ENCODE measurements around the gene NT5C.

NT5C gene

GRCh38 chr17:75114552-75115314 is 16.8 kb downstream of the NT5C start:
- H3K4me1 Mint-ChIP-seq (ENCODE audit: low read depth): peaks cover 33% of the 10 kb centered on the region
- H3K27ac Mint-ChIP-seq: peak overlapping the region; percentile 85
- peak overlapping the region; percentile 77 for H3K4me3 Mint-ChIP-seq
- H3K27me3 Mint-ChIP-seq: no peaks in the 10 kb centered on the region
- peaks cover 39% of the 10 kb centered on the region for H3K36me3 Mint-ChIP-seq (ENCODE audit: low read depth)
- DNase-seq: no peak
- no peaks in the 10 kb centered on the region for H3K9me3 Mint-ChIP-seq

- Mint-ChIP-seq H3K36me3 (ENCODE audit: low read depth) (peaks cover 38% of the 10 kb centered on the region), H3K4me1 (ENCODE audit: low read depth) (peaks cover 36% of the 10 kb centered on the region), H3K27me3 (no peaks in the 10 kb centered on the region), H3K4me3 (peak overlapping the region; percentile 77), H3K27ac (peak overlapping the region; percentile 85), H3K9me3 (no peaks in the 10 kb centered on the region)
- peak; percentile 88 for DNase-seq
Measured at GRCh38 chr17:75113798-75114551, 17.6 kb downstream of the NT5C start.

GRCh38 chr17:75111777-75112335 is 19.7 kb downstream of the NT5C start:
- Mint-ChIP-seq H3K4me3 (peak overlapping the region; percentile 90), H3K27me3 (no peaks in the 10 kb centered on the region), H3K9me3 (no peaks in the 10 kb centered on the region), H3K36me3 (ENCODE audit: low read depth) (peaks cover 28% of the 10 kb centered on the region), H3K4me1 (ENCODE audit: low read depth) (peaks cover 42% of the 10 kb centered on the region), H3K27ac (peak overlapping the region; percentile 56)
- DNase-seq: no peak

GRCh38 chr17:75110234-75110937 is 21.2 kb downstream of the NT5C start:
- Mint-ChIP-seq H3K27me3 (no peaks in the 10 kb centered on the region), H3K27ac (peak overlapping the region; percentile 90), H3K36me3 (ENCODE audit: low read depth) (peaks cover 22% of the 10 kb centered on the region), H3K9me3 (no peaks in the 10 kb centered on the region), H3K4me1 (ENCODE audit: low read depth) (peaks cover 42% of the 10 kb centered on the region), H3K4me3 (peak overlapping the region; percentile 90)
- peak; percentile 53 for DNase-seq

- H3K9me3 Mint-ChIP-seq: no peaks in the 10 kb centered on the region
- peak within 1 kb of the TSS; percentile 90 for H3K4me3 Mint-ChIP-seq
- H3K36me3 Mint-ChIP-seq (ENCODE audit: low read depth): peaks cover 17% of the 10 kb centered on the region
- peak; percentile 97 for DNase-seq
- no peaks in the 10 kb centered on the region for H3K27me3 Mint-ChIP-seq
- H3K4me1 Mint-ChIP-seq (ENCODE audit: low read depth): peaks cover 36% of the 10 kb centered on the region
- H3K27ac Mint-ChIP-seq: peak within 1 kb of the TSS; percentile 94
Measured at GRCh38 chr17:75109407-75110233, 21.9 kb downstream of the NT5C start, which contains the start of gene ARMC7. Gene ARMC7 (plus strand): TSS chr17:75109969. CDS start chr17:75110289, 320 bp downstream.

- DNase-seq: peak; percentile 53
- Mint-ChIP-seq H3K4me3 (peak overlapping the region; percentile 90), H3K9me3 (no peaks in the 10 kb centered on the region), H3K4me1 (ENCODE audit: low read depth) (peaks cover 30% of the 10 kb centered on the region), H3K36me3 (ENCODE audit: low read depth) (peaks cover 11% of the 10 kb centered on the region), H3K27ac (peak overlapping the region; percentile 79), H3K27me3 (no peaks in the 10 kb centered on the region)
Measured at GRCh38 chr17:75109046-75109406, 22.5 kb downstream of the NT5C start.

- Mint-ChIP-seq H3K4me3 (peak overlapping the region; percentile 90), H3K27ac (no peak overlapping the region), H3K9me3 (no peaks in the 10 kb centered on the region), H3K27me3 (no peaks in the 10 kb centered on the region), H3K4me1 (ENCODE audit: low read depth) (peaks cover 27% of the 10 kb centered on the region), H3K36me3 (ENCODE audit: low read depth) (peaks cover 10% of the 10 kb centered on the region)
- DNase-seq: no peak
Measured at GRCh38 chr17:75108193-75108592, 23.3 kb downstream of the NT5C start.

- Mint-ChIP-seq H3K27ac (no peak overlapping the region), H3K36me3 (ENCODE audit: low read depth) (peaks cover 3% of the 10 kb centered on the region), H3K4me1 (ENCODE audit: low read depth) (peaks cover 11% of the 10 kb centered on the region), H3K9me3 (no peaks in the 10 kb centered on the region), H3K27me3 (no peaks in the 10 kb centered on the region), H3K4me3 (no peak overlapping the region)
- no peak for DNase-seq
Measured at GRCh38 chr17:75105126-75106080, 26.1 kb downstream of the NT5C start.

GRCh38 chr17:75103601-75104554 is 27.7 kb downstream of the NT5C start:
- H3K36me3 Mint-ChIP-seq (ENCODE audit: low read depth): peaks cover 1% of the 10 kb centered on the region
- H3K4me3 Mint-ChIP-seq: no peak overlapping the region
- H3K9me3 Mint-ChIP-seq: no peaks in the 10 kb centered on the region
- no peaks in the 10 kb centered on the region for H3K27me3 Mint-ChIP-seq
- H3K27ac Mint-ChIP-seq: peak overlapping the region; percentile 55
- H3K4me1 Mint-ChIP-seq (ENCODE audit: low read depth): peaks cover 5% of the 10 kb centered on the region
- DNase-seq: no peak

GRCh38 chr17:75102385-75102821 is 29.1 kb downstream of the NT5C start:
- no peaks in the 10 kb centered on the region for H3K27me3 Mint-ChIP-seq
- H3K27ac Mint-ChIP-seq: no peak overlapping the region
- no peak overlapping the region for H3K4me3 Mint-ChIP-seq
- H3K4me1 Mint-ChIP-seq (ENCODE audit: low read depth): no peaks in the 10 kb centered on the region
- DNase-seq: no peak
- no peaks in the 10 kb centered on the region for H3K9me3 Mint-ChIP-seq
- H3K36me3 Mint-ChIP-seq (ENCODE audit: low read depth): peaks cover 1% of the 10 kb centered on the region

- Mint-ChIP-seq H3K4me1 (ENCODE audit: low read depth) (peaks cover 3% of the 10 kb centered on the region), H3K27ac (no peak overlapping the region)
Measured at GRCh38 chr17:75099881-75100595, 31.5 kb downstream of the NT5C start.

More at GRCh38 chr17:75099881-75100595, 31.5 kb downstream of the NT5C start:
- Mint-ChIP-seq H3K36me3 (ENCODE audit: low read depth) (no peaks in the 10 kb centered on the region), H3K9me3 (no peaks in the 10 kb centered on the region), H3K4me3 (no peak overlapping the region), H3K27me3 (no peaks in the 10 kb centered on the region)
- DNase-seq: no peak

All from activated T-cell treated with anti-CD3 and anti-CD28 coated beads, Interleukin-2, amount 50 U/mL, for 24 hours (primary cell).